NCI-H187 (cell line): ENCODE data around the gene NAT14.
"Not testable (repeated sequence)": the region's sequence is repeated elsewhere in the genome, so short reads cannot be mapped to it uniquely, and the experiment has no call there.

Experiments
- DNase-seq, 2 experiments: peaks; one replicate each; lab custom pipeline; 2025; lab: John Stamatoyannopoulos, UW

NAT14 gene

GRCh38 chr19:55486971-55487923, 2.3 kb downstream of the NAT14 start:
- no peak for DNase-seq

DNA sequence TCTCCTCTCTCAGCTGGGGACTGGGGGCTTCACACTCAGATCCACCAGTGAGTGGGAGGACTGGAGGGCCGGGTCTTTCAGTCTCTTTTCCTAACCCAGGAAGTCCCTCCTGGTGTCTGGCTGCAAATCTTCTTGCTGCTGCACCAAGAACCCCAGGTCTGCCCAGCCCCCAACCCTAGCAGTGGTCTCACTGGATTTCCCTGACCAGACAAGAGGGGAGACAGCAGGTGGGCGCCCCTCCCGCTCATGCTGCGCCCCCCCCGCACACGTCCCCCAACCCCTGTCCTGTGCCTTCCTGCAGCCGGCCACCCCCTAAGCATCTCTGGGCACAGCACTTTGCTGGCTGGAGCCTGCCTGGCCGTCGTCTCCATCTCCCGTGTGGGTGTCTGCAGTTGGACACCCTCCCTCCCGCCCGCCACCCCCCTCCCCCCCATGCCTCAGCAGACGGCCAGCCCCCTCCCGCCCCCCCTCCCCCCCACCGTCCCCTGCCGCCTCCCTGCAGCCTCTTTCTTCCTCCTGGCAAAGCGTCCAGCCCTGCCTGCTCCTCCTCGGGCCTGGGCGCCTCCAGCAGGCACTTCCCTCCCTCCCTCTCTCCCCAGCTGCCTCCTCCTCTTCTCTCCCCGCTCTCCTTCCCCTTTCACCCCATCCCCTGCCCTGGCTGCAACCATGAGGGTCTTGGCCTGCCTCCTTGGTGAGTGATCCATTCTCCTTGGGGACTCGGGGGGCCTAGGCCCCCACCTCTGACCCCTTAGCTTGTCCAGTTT, 3.1 kb downstream of the NAT14 start, which contains the start of gene SSC5D:
TSS of gene SSC5D (plus strand) at position 513 of the 764 bp plus-strand sequence. CDS start at position 667, 154 bp downstream.
- DNase-seq: no peak

DNA sequence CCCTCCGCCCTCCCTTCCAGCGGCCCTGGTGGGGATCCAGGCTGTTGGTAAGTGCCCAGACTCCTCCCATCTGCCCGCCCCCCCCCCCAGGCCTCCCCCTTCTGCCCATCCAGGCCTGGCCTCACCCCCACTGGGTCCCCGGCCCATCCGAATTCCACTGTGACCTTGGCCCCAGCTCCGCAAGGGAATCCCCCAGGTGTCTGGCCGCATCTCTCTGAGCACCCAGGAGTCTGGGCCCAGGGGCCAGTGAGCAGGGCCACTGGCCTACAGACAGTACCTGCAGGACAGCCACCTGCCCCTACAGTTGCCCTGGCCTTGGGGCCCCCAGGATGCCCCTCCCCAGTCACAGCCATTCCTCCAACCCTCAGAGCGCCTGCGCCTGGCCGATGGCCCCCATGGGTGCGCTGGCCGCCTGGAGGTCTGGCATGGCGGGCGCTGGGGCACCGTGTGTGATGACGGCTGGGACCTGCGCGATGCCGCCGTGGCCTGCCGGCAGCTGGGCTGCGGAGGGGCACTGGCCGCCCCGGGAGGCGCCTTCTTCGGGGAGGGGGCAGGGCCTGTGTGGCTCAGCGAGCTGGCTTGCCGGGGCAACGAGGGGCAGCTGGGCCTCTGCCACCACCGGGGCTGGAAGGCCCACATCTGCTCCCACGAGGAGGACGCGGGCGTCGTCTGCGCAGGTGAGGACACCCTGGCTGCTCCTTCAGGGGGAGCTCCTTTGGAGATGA, 4.2 kb downstream of the NAT14 start:
- no peak for DNase-seq

GRCh38 chr19:55489711-55490477, 4.9 kb downstream of the NAT14 start:
- no peak for DNase-seq

DNA sequence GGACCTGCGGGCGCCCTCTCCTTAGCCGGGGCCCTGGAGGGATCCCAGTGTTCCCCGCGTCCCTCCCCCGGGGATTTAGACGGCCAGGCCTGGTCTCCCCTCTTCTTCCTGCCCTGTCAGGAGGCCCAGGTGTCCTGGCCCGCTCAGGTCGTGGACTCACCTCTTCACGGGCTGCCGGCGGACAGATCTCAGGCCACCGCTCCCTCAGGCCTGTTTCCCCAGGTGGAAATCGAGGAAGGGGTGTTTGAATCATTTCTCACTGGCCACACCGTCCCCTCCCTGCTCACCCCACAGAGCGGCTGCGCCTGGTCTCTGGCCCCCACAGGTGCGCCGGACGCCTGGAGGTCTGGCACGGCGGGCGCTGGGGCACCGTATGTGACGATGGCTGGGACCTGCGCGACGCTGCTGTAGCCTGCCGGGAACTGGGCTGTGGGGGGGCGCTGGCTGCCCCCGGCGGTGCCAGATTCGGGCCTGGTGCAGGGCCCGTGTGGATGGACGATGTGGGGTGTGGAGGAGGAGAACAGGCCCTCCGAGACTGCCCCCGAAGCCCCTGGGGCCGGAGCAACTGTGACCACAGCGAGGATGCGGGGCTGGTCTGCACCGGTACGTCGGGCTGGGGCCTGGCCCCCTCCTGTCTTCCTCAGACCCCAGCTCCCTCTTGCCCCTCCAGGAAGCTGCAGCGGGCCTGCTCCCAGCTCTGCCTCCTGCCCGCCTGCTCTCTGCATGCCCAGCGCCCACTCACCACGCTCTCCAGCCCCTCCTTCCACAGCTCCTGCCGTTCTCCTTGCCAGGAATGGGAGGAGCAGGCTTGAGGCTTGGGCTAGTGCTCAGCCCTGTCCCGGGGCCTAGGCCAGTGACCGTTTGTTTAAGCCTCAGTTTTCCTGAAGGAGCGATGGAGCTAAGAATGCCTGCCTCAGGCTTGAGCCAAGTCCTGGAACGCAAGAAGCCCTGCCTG, 5.8 kb downstream of the NAT14 start:
- no peak for DNase-seq

- DNase-seq: no peak
Measured at GRCh38 chr19:55491546-55492360, 6.8 kb downstream of the NAT14 start.

GRCh38 chr19:55492362-55492944, 7.5 kb downstream of the NAT14 start:
- DNase-seq: no peak

DNA sequence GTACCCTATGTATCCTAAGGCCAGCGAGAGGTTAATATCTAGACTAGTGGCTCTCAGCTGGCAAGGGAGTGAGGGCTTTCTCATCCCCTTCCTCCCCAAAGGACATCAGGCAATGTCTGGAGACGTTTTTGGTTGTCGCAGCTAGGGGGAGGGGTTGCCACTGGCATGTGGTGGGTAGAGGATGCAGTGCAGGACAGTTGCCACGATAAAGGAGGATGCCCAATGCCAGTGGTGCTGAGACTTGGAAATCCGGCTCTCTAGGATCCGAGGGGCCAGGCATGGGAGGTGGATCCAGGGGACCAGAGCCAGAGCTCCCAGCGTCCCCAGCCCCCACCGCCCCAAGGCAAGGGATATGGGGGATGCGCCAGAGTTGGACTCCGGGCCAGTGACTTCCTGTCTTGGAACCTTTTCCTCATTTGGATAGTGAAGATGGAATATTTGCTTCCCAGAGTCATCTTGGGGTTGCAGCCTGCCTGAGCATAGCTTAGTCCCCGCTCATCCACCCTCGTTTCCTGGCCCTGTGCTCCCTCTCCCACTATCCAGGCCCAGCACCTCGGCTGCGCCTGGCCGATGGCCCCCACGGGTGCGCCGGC, 8.2 kb downstream of the NAT14 start:
- DNase-seq: no peak

DNA sequence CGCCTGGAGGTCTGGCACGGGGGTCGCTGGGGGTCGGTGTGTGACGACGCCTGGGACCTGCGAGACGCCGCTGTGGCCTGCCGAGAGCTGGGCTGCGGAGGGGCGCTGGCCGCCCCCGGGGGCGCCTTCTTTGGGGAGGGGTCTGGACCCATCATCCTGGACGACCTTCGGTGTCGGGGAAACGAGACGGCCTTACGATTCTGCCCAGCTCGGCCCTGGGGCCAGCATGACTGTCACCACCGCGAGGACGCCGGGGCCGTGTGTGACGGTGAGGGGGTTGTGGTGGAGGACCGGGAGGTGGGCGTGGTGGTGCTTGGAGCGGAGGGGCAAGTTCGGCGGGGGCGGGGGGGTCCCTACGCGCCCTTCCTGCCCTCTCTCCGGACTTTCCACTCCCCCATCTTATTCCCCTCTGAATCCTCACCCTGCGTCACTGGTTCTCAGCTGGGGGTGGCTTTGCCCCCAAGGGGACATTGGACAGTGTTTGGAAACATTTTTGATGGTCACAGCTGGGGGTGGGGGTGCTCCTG, 8.7 kb downstream of the NAT14 start:
- DNase-seq: no peak

DNA sequence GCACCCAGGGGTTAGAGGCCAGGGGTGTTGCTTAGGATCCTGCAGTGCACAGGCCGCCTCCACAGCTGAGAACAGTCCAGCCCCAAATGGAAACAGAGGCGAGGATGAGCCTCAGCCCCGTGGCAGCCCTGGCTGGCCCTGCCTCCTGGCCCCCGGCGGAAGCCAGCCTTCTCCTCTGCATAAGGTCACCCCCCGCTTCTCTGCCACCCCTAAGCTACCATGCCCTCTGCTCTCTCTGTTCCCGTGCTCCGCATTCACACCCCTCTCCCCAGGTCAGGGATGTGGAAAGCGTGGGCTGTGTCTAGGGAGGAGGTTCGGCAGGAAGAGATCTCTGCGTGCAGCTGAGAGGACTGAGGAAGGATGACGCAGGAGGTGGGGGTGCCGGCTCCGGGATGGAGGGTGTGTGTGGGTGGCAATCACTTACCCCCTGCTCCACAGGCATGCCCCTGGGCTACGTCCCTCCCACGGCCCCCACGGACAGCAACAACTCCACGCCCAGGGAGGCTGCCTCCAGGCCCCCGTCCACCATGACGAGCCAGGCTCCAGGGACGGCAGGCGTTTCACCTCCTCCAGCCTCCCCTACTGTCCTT, 9.3 kb downstream of the NAT14 start:
- no peak for DNase-seq

GRCh38 chr19:55495646-55496349, 10.8 kb downstream of the NAT14 start:
- no peak for DNase-seq

DNA sequence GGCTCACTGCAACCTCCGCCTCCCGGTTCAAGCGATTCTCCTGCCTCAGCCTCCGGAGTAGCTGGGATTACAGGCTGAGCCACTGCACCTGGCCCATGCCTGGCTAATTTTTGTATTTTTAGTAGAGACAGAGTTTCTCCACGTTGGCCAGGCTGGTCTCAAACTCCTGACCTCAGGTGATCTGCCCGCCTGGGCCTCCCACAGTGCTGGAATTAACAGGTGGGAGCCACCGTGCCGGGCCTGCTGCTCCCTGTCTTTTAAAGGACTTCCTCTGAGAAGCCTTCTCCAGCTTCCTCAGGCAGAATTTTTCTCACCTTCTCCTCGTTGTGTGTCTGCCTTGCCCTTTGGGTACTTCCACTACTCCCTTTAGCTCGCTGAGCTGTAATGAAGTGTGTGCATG, 11.8 kb downstream of the NAT14 start:
- not testable (repeated sequence) for DNase-seq

DNA sequence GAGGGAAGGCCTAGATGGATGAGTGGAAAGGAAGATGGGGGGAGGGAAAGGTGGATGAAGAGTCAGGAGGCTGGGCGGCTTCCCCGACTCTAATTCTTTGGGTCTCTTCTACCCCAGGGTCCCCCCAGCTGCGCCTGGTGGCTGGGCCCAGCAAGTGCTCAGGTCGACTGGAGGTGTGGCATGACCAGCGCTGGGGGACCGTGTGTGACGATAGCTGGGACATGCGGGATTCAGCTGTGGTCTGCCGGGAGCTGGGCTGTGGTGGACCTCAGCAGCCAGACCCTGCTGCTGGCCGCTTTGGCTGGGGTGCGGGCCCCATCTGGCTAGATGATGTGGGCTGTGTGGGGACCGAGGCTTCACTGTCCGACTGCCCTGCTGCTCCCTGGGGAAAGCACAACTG, 12.8 kb downstream of the NAT14 start:
- DNase-seq: no peak

GRCh38 chr19:55498246-55498840, 13.4 kb downstream of the NAT14 start:
- no peak for DNase-seq

- no peak for DNase-seq
Measured at GRCh38 chr19:55500368-55500952, 15.5 kb downstream of the NAT14 start.

DNA sequence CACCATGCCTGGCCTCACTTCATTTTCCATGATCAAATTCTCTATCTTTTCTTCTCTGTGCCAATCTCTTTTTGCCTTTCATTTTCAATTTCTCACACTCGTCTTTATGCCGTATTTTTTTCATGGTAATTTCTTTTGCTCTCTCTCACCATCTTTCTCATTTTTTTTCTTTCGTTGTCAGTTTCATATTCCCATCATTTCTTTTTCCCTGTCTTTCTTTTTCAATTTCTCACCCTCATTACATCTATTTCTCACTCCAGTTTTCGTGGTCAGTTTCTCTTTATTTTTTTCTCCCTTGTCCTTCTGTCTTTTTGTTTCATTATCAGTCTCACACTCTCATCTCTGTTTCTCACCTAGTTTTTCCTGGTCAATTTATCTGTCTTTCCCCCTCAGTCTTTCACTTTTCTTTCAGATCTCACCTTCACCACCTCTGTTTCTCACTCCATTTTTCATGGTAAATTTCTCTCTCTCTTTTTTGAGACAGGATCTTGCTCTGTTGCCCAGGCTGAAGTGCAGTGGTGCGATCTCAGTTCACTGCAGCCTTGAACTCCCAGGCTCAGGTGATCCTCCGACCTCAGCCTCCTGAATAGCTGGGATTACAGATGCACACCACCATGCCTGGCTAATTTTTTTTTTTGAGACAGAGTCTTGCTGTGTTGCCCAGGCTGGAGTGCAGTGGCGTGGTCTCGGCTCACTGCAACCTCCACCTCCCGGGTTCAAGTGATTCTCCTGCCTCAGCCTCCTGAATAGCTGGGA, 17.4 kb downstream of the NAT14 start:
- no peak for DNase-seq
